Stimulated activated CD8-positive, alpha-beta memory T cell treated with anti-CD3 and anti-CD28 coated beads, Interleukin-12 subunit alpha, Interleukin-12 subunit beta, amount 100 ng/mL, for 4 hours (primary cell): Measurements from ENCODE around the gene ATP6V0D1.

ENCODE experiments used
- DNase-seq: peaks from one replicate; pipeline ENCODE4 v3.0.0-alpha.2; 2020; ENCODE audit warnings: low read depth

The ATP6V0D1 gene

GRCh38 chr16:67407176-67407787 lies 73.7 kb downstream of the ATP6V0D1 start:
- DNase-seq: no peak

- no peak for DNase-seq
Measured at GRCh38 chr16:67406111-67406971, 74.6 kb downstream of the ATP6V0D1 start.

- DNase-seq: no peak
Measured at GRCh38 chr16:67405336-67405735, 75.6 kb downstream of the ATP6V0D1 start.

- no peak for DNase-seq
Measured at GRCh38 chr16:67404740-67405226, 76.2 kb downstream of the ATP6V0D1 start.

- no peak for DNase-seq
Measured at GRCh38 chr16:67403976-67404555, 76.9 kb downstream of the ATP6V0D1 start.

GRCh38 chr16:67400901-67401300 lies 80.1 kb downstream of the ATP6V0D1 start:
- DNase-seq: no peak

- DNase-seq: no peak
Measured at GRCh38 chr16:67399749-67400704, 80.9 kb downstream of the ATP6V0D1 start.

GRCh38 chr16:67399218-67399733 lies 81.7 kb downstream of the ATP6V0D1 start:
- DNase-seq: no peak

- no peak for DNase-seq
Measured at GRCh38 chr16:67398546-67399217, 82.3 kb downstream of the ATP6V0D1 start.

- DNase-seq: no peak
Measured at GRCh38 chr16:67397812-67398545, 83.0 kb downstream of the ATP6V0D1 start.

GRCh38 chr16:67397036-67397801 lies 83.7 kb downstream of the ATP6V0D1 start:
- no peak for DNase-seq

- no peak for DNase-seq
Measured at GRCh38 chr16:67396159-67397035, 84.6 kb downstream of the ATP6V0D1 start.

GRCh38 chr16:67395458-67396158 lies 85.3 kb downstream of the ATP6V0D1 start:
- DNase-seq: no peak

- DNase-seq: no peak
Measured at GRCh38 chr16:67395105-67395457, 85.9 kb downstream of the ATP6V0D1 start.

GRCh38 chr16:67394155-67395104 lies 86.5 kb downstream of the ATP6V0D1 start:
- DNase-seq: no peak

- DNase-seq: no peak
Measured at GRCh38 chr16:67393788-67394154, 87.2 kb downstream of the ATP6V0D1 start.
